Uterus (tissue), 4 donors: ENCODE measurements around the gene STX16. TPM values are rescaled to one million over a fixed set of nuclear protein-coding genes. Genes with fewer than 3 reads are reported as not detected.

ENCODE experiments used
- DNase-seq, 2 donors: peaks; one replicate each; pipeline ENCODE4 v3.0.0-alpha.2; 2019 to 2020
- H3K27ac ChIP-seq, 2 donors: fragments of 200-600 bp; sonication (generic); 1 replicate in 1 of 2; 2 replicates in 1 of 2; pipeline ENCODE4 v1.5.1; 2016 to 2018
- H3K27me3 ChIP-seq, 2 donors: fragments of 200-600 bp; sonication (generic); one replicate each; pipeline ENCODE4 v1.5.1; 2018 to 2019; ENCODE audit warnings: control low read depth in 1 of 2
- H3K36me3 ChIP-seq, 2 donors: fragments of 200-600 bp; sonication (generic); one replicate each; pipeline ENCODE4 v1.5.1; 2019; ENCODE audit warnings: control low read depth in 1 of 2
- H3K4me1 ChIP-seq, 2 donors: fragments of 200-600 bp; sonication (generic); one replicate each; pipeline ENCODE4 v1.5.1; 2018 to 2019; ENCODE audit warnings: control low read depth in 1 of 2
- H3K4me3 ChIP-seq, 2 donors: fragments of 200-600 bp; sonication (generic); 1 replicate in 1 of 2; 2 replicates in 1 of 2; pipeline ENCODE4 v1.5.1; 2018 to 2019; ENCODE audit warnings: mild to moderate bottlenecking in 1 of 2
- H3K9me3 ChIP-seq, 2 donors: fragments of 200-600 bp; sonication (generic); one replicate each; pipeline ENCODE4 v1.5.1; 2019; ENCODE audit warnings: control low read depth in 1 of 2
- POLR2A ChIP-seq, 2 donors: fragments of 450-650 bp; IDR thresholded peaks; one replicate each; pipeline ENCODE4 v1.6.1; 2016; ENCODE audit warnings: antibody characterized with exemption in 2 of 2, mild to moderate bottlenecking in 1 of 2, moderate library complexity in 1 of 2
- intact Hi-C: fragments of 100-400 bp; cut with DNase I; formaldehyde crosslinking; loops from one replicate; pipeline ENCODE4 v1.15.1; 2023; ENCODE audit warnings: low total_unique reads
- total RNA-seq, 4 donors: library from RNA; depleted of rRNA in 3 of 4; stranded (reverse); fragments of >200 nt in 3 of 4; gene quantifications; one replicate each; pipeline versions ENCODE4 v1.1.0 to v1.2.4, GENCODE V29; 2014 to 2023
- TF ChIP-seq, protein P1 (sequence below), 4 experiments: fragments of 200-600 bp in 2 of 4; fragments of 450-650 bp in 2 of 4; sonication (generic) in 2 of 4; IDR thresholded peaks; one replicate each; pipeline ENCODE4 v1.5.1; 2016 to 2019; ENCODE audit warnings: antibody characterized with exemption in 4 of 4, mild to moderate bottlenecking in 2 of 4, moderate library complexity in 1 of 4
- donor health status: DM: yes; HTN: yes; CAD: no.

STX16 gene
- total RNA-seq, 4 donors from 2014 or later: 32.6 to 82.7 (median 60.8) TPM

- Histone ChIP-seq H3K9me3 (no peaks in the 10 kb centered on the region), H3K27ac (peak overlapping the region; percentile 87 to 97), H3K27me3 (no peaks in the 10 kb centered on the region), H3K36me3 (no peaks in the 10 kb centered on the region), H3K4me1 (peaks cover 0 to 37% of the 10 kb centered on the region in 2 donors), H3K4me3 (peak overlapping the region; percentile 59 to 95)
- TF ChIP-seq POLR2A (IDR thresholded peaks at IDR 0.05): no peak
- TF ChIP-seq, protein P1, sequence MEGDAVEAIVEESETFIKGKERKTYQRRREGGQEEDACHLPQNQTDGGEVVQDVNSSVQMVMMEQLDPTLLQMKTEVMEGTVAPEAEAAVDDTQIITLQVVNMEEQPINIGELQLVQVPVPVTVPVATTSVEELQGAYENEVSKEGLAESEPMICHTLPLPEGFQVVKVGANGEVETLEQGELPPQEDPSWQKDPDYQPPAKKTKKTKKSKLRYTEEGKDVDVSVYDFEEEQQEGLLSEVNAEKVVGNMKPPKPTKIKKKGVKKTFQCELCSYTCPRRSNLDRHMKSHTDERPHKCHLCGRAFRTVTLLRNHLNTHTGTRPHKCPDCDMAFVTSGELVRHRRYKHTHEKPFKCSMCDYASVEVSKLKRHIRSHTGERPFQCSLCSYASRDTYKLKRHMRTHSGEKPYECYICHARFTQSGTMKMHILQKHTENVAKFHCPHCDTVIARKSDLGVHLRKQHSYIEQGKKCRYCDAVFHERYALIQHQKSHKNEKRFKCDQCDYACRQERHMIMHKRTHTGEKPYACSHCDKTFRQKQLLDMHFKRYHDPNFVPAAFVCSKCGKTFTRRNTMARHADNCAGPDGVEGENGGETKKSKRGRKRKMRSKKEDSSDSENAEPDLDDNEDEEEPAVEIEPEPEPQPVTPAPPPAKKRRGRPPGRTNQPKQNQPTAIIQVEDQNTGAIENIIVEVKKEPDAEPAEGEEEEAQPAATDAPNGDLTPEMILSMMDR (IDR thresholded peaks at IDR 0.05): no peak
- intact Hi-C loops: no loop called here
- no peak for DNase-seq
These were observed 993 bp downstream of the STX16 start for GRCh38 chr20:58651946-58652605.

GRCh38 chr20:58652606-58653294, 1.7 kb downstream of the STX16 start:
- Histone ChIP-seq H3K4me1 (peaks cover 0 to 31% of the 10 kb centered on the region in 2 donors), H3K9me3 (no peaks in the 10 kb centered on the region), H3K36me3 (no peaks in the 10 kb centered on the region), H3K27ac (peak overlapping the region; percentile 87 to 97), H3K4me3 (peak overlapping the region; percentile 59 to 95), H3K27me3 (no peaks in the 10 kb centered on the region)
- intact Hi-C loops: no loop called here
- TF ChIP-seq POLR2A (IDR thresholded peaks at IDR 0.05): no peak
- TF ChIP-seq, protein P1 (IDR thresholded peaks at IDR 0.05): no peak
- DNase-seq: no peak

DNA sequence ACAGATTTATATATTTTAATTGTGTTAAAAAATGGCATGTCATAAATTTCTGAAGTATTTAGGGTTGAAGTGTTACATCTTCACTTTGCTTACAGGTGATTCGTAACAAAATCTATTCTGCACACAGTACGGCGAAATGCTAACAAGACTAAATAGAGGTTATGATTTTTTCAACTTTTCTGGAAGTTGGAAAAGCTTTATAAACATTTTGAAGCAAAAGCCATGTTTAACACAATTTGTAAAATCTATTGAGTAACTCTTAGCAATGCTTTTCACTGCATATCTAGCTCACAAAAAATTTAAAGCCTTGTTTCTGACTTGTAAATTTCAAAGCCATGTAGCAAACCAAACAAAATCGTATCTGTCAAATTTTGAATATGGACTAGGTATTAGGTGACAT, 3.3 kb downstream of the STX16 start:
- Histone ChIP-seq H3K36me3 (no peaks in the 10 kb centered on the region), H3K27me3 (no peaks in the 10 kb centered on the region), H3K9me3 (no peaks in the 10 kb centered on the region), H3K27ac (no peak overlapping the region), H3K4me3 (no peak overlapping the region), H3K4me1 (peaks cover 0 to 31% of the 10 kb centered on the region in 2 donors)
- DNase-seq: no peak
- TF ChIP-seq, protein P1 (IDR thresholded peaks at IDR 0.05): no peak
- TF ChIP-seq POLR2A (IDR thresholded peaks at IDR 0.05): no peak
- intact Hi-C loops: no loop called here

DNA sequence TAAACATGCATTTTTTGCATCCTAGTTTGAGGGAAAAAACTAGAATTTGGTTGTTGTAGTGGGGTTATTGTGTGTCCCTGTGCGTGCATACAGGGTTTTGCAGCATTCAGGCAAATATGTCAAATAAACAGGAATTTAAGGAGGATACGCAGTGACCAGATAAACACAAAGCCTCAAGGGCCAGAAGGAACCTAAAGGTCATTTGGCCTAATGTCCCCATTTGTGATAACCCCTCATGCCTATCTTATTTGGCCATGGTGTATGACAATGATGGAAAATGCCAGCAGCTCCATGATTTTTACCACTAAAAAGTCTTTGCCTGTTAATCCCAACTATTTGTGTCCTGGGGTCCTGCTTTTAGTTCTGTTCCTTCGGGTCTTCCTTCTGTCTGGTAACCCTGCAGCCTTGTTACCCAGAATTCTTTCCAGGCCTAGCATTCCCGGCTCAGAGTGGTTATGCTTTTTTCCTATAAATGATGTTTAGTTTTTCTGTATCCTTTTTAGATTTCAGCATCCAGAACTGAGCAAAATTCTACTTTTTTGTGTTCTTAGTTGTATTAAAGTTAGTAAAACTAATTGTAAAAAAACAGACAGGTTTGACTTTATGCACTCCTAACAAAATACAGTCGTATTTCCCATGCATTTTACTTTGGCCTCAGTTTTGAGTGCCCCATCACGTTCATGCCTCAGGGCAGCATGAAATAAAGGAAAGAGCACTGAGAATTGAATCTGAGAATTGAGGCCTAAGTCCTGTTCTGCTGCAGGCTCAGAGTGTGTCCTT, 4.4 kb downstream of the STX16 start:
- no peak for DNase-seq
- no peaks in the 10 kb centered on the region for H3K36me3 ChIP-seq
- intact Hi-C loops: no loop called here
- no peaks in the 10 kb centered on the region for H3K9me3 ChIP-seq
- no peak overlapping the region for H3K27ac ChIP-seq
- H3K4me1 ChIP-seq: peaks cover 0 to 26% of the 10 kb centered on the region in 2 donors
- no peaks in the 10 kb centered on the region for H3K27me3 ChIP-seq
- TF ChIP-seq POLR2A (IDR thresholded peaks at IDR 0.05): no peak
- TF ChIP-seq, protein P1 (IDR thresholded peaks at IDR 0.05): no peak
- no peak overlapping the region for H3K4me3 ChIP-seq
